ENCODE results near the gene ZBTB20.

DNA sequence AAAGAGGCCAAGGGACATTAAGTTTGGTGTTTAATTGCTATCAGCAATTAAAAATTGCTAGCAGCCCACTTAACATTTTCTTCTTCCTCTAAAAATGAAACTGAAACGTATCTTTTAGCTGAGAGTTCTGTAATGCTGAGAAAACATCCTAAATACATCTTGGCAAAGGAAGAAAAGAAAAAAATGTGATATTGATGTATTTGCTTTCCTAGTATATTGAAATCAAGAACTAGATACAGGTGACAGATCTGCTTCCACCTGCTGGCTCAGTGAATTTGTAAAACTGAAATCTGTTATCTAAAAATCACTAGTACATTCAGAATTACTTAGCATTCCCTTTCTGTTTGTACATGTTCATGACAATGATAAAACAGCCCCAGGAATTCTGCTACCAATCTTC lies 283.2 kb downstream of the ZBTB20 start:
- no peak for TF ChIP-seq POLR2A (IDR thresholded peaks at IDR 0.05)
- TF ChIP-seq, protein P1, sequence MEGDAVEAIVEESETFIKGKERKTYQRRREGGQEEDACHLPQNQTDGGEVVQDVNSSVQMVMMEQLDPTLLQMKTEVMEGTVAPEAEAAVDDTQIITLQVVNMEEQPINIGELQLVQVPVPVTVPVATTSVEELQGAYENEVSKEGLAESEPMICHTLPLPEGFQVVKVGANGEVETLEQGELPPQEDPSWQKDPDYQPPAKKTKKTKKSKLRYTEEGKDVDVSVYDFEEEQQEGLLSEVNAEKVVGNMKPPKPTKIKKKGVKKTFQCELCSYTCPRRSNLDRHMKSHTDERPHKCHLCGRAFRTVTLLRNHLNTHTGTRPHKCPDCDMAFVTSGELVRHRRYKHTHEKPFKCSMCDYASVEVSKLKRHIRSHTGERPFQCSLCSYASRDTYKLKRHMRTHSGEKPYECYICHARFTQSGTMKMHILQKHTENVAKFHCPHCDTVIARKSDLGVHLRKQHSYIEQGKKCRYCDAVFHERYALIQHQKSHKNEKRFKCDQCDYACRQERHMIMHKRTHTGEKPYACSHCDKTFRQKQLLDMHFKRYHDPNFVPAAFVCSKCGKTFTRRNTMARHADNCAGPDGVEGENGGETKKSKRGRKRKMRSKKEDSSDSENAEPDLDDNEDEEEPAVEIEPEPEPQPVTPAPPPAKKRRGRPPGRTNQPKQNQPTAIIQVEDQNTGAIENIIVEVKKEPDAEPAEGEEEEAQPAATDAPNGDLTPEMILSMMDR (IDR thresholded peaks at IDR 0.05) = no peak

All from stomach (tissue), 4 donors.